ENCODE data around the gene ZNF322.

Gene ZNF322

GRCh38 chr6:26588965-26589364, 70.6 kb downstream of the ZNF322 start:
- no peak for DNase-seq (ENCODE audit: low read depth)
